NCI-H2171 (cell line): Measurements from ENCODE around the gene CATSPERD.
A peak's percentile ranks its signal among the peaks of the same experiment; 100 is the strongest.
"Not testable (repeated sequence)": the region's sequence is repeated elsewhere in the genome, so short reads cannot be mapped to it uniquely, and the experiment has no call there.

Experiments
- DNase-seq: peaks from one replicate; lab custom pipeline; 2025; lab: John Stamatoyannopoulos, UW

The CATSPERD gene

DNA sequence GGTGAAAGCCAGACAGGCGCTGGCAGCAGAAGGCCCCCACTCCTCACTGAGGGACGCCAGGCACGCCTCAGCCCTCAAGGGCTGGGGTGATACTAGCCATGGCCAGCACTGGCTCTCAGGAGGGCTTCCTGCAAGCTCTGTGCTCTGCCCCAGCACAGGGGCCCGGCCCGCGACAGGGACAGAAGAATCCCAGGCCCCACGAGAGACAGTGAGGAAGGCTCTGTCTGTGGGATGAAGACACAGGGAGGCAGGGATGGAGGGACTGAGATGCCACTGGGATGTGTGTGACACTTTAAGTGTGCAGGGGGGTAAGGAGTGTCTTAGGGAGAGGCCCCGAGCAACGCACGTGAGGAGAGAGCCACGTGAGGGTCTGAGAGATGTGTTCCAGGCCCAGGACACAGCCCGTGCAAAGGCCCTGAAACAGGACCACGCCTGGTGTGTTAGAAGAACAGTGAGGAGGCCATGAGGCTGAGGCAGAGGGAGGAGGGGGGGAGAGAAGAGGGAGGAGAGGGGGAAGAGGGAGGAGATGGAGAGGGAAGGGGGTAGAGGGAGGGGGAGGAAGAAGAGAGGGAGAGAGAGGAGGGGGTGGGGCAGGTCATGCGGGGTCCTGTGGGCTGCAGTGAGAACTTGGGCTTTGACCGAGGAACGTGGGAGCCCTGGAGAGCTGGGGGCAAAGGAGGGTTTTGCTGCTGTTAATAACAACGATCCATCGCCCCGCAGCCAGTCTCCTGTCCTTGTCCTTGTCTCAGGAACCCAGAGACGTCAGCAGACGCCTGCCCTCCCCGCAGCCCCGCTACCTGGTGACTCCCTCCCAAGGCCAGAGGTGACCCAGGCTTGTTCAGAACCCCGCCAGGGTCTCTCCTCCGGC, 23.2 kb upstream of the CATSPERD start:
- no peak for DNase-seq

- DNase-seq: no peak
Observed at GRCh38 chr19:5697890-5698634, 22.4 kb upstream of the CATSPERD start.

DNA sequence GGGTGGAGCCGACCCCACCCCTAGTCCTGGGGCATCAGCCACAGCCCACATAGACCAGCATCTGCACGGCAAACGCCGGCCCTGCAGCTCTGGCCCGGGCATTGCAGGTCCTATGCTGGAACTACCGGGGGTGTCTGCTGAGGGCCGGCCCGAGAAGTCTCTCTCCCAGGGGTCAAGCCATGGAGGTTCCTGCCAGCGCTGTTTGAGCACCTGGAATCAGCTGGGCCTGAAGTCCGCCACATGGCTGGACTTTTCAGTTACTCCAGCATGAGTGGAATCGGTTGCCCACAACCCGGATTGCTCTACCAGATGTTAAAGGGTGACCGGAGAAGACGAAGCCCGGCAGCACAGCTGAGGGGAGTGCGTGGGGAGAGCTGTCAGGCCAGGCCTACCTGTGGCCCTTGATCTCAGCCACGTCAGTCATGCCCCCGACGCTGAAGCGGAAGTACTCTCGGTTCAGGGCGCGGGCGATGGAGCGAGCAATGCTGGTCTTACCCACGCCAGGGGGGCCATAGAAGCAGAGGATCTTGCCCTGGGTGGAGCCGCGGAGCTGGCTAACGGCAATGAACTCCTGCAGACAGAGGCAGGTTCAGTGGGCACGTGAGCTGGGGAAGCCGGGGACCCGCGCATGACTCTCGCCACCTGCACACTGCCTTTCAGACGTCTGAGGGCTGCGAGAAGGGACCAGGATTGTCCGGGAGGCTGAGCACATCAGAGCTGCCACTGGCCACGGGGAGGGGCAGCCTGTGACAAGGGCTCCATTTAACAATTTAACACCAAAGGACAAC, 21.6 kb upstream of the CATSPERD start:
- no peak for DNase-seq

DNA sequence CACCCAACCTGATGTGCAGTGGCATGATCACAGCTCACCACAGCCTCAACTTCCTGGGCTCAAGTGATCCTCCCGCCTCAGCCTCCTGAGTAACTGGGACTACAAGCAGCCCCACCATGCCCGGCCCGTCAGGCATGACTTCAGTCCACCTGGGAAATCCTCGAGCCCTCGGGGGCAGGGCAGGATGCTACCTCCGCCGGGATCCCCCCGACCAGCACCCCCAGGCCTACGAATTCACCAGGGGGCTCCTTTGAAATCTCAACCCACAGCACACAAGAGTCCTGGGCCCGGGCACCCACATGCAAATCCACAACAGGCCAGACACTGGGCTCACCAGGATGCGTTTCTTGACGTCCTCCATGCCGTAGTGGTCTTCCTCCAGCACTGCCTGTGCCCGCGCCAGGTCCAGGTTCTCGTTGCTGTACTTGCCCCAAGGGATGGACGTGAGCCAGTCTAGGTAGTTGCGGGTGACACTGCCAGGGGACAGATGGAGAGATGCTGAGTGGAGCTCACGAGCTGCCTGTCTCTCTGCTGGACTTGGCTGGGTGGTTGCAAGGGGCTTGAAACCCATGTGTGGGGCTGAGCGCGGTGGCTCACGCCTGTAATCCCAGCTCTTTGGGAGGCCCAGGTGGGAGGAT, 19.9 kb upstream of the CATSPERD start:
- no peak for DNase-seq

GRCh38 chr19:5702053-5702410, 18.4 kb upstream of the CATSPERD start:
- not testable (repeated sequence) for DNase-seq

- no peak for DNase-seq
Observed at GRCh38 chr19:5703819-5704818, 16.3 kb upstream of the CATSPERD start.

DNA sequence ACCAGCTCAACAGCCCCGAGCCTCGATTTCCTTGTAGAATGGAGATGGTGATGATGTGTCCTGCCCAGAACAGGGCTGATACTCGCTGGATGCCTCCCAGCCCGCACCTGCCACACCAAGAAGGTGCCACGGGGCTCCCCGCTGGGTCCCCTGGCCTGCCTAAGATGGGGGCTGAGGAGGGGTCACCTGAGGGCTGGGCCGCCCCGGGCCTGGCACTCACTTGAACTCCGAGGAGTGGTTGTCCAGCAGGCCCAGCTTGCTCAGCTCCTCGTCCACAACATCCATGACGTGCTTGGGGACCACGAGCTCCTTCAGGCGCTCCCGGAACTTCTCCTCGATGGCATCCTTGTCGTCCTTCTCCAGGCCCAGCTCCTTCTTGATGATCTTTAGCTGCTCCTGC, 14.9 kb upstream of the CATSPERD start:
- DNase-seq: no peak

DNA sequence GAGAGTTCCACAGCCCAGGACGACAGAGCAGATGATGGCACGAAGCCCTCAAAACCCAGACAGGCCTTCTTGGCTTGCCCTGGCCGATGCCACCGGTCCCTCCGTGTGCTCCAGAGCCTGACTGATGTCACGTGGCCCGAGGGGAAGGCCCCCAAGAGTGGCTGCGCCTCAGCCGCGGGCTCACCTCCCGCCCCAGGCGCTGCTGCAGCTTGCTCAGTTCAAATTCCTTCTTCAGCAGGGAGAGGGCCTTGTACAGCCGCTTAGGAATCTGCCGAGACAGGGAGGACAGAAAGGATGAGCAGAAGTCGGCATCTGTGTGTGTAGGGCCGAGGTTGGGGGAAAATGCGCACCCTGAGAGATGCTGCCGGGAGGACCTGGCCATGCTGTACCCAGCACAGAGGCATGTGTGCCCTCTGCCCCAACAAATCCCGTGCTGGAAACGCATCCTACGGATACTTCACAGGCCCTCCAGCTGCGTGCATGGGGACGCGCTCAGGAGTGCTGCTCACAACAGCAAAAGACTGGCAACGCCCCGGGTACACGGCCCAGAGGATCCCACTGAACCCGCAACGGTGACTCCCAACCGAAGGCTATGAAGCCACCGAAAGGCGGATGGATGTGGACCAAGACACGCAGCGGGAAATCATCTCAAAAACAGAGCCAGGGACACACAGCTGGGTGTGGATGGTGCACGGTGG, 13.4 kb upstream of the CATSPERD start:
- no peak for DNase-seq

DNA sequence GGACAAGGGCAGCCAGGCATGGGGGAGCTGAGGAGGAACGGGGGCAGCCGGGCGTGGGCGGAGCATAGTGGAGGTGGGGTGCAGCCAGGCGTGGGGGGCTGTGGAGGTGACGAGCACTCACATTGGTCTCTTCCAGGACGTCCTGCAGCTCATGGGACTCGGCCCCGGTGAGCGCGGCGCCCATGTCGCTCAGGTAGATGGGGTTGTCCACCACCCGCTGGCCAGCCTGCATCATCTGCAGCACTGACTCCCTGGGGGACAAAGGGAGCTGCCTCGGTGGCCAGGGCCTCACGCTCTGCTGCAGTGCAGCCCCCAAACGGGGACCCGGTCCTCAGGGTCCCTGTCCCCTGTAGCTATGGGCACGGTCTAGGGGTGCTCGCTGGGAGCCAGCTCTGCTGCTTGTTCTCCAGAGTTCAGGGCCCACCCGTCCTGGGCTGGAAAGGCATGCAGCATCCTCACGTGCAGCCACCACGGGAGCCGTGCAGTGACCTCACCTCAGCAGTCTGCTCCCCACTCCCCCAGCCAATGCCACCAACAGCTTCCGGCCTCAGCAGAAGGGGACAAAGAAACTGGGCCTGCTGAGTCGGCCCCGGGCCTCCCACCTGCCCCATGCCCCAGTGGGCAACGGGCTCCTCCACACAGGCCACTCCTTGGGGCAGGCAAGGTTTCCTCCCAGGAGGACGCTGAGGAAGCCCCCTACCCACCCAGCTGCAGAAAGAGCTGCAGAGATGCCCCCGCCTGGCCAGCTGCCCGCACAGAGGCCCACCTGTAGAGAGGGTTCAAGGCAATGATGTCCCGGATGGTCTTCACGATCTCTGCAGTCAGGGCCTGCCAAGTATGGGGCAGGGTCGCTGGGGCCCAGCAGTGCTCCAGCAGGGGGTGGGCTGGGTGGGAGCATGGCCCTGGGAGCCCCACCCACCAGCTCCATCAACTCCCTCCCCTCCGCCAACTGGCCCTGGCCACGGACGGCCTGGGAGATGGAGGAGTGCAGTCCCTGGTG, 12.6 kb upstream of the CATSPERD start:
- DNase-seq: no peak

DNA sequence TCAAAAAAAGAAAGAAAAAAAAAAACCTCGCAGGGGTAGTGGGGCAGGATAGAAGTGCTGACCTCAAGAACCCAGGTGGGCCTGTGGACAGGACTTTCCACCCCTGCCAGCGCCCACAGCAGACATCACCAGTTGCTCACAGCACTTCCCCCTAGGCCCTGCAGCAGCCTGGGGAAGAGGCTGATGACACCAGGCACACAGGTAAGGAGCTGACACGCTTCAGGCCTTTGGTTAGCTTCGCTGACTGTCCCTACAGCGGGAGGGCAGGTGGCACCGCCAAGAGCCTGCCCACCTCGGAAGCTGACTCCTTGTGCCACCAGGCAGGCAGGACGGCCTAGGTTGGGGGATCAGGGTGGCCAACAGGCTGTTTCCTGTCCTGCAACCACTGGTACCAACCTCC, 9.4 kb upstream of the CATSPERD start:
- DNase-seq: no peak

- no peak for DNase-seq
Observed at GRCh38 chr19:5711713-5712161, 8.7 kb upstream of the CATSPERD start.

DNA sequence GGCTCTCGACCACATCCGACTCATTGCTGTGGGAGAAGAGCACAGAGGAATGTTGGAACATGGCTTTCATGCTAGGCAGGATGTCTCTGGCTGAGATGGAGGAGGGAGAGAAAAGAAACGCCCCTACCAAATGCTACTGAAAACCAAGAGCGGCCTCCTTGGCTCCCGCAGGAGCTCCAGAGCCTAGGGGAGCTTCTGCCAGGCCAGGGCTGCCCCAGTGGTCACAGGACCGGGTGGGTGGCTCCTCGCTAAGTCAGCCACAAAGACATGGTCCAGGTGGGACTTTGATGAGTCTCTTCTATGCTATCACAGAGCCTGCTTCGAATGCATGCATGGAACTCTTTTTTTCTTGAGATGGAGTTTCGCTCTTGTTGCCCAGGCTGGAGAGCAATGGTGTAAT, 7.2 kb upstream of the CATSPERD start:
- no peak for DNase-seq

- DNase-seq: no peak
Observed at GRCh38 chr19:5714816-5715215, 5.6 kb upstream of the CATSPERD start.

- no peak for DNase-seq
Observed at GRCh38 chr19:5717215-5717935, 3.1 kb upstream of the CATSPERD start.

DNA sequence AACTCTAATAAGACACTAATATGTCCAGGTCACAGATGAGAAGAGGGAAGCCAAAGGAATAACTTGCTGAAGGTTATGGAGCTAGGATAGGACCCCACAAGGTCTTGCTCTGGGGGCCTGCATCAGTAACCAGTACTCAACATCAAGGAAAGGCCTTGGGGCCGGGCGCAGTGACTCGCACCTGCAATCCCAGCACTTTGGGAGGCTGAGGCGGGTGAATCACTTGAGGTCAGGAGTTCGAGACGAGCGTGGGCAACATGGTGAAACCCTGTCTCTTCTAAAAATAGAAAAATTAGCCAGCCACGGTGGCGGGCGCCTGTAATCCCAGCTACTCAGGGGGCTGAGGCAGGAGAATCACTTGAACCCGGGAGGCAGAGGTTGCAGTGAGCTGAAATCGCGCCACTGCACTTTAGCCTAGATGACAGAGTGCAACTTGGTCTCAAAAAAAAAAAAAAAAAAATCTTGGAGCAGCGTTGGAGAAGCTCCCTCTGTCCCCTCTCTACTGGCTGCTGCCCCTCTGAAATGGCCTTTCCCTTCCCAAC, 2.3 kb upstream of the CATSPERD start:
- no peak for DNase-seq

DNA sequence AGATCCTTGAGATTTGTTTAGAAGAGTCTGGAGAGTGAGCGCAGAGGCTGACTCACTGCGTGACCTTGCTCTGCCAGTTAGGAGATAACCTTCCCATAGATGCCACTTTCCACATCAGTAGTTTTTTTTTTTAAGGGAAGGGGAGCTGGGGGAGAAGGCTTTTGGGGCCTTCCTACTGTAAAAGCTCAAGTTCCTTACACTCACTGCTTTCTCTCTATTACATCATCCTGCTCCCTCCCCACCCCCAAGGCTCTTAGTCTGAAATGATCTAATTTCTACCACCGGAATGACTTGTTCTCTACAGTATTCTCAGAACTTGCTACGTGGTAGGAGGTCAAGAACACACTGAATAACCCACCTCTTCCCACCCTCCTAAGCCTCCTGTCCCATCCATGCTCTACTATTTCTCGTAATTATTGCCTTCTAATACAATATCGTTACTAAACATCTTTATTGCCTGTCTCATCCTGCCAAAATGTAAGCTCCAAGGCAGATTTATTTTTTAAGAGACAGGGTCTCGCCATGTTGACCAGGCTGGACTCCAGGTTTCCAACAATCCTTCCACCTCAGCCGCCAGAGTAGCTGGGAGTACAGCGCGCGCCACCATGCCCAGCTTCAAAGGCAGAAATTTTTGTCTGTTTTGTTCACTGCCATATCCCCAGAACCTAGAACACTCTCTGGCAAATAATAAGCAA, 1.7 kb upstream of the CATSPERD start:
- no peak for DNase-seq

GRCh38 chr19:5719274-5719960, 1.0 kb upstream of the CATSPERD start:
- peak; percentile 19 for DNase-seq
